Fibroblast of lung (primary cell): Measurements from ENCODE around the gene IFT57.

Source experiments
- EZH2 ChIP-seq: IDR thresholded peaks from 2 replicates; pipeline ENCODE4 v1.5.1; 2012; ENCODE audit warnings: low read length, control low read depth, mild to moderate bottlenecking; ENCODE audit errors: missing control alignments
- TF ChIP-seq, protein P1 (sequence below), 2 donors: IDR thresholded peaks in 1 of 2; conservative IDR thresholded peaks in 1 of 2; 1 replicate in 1 of 2; 2 replicates in 1 of 2; pipeline ENCODE4 v1.5.1; 2011 to 2012; ENCODE audit warnings: low read length in 2 of 2, control low read depth in 1 of 2, inconsistent platforms in 1 of 2, low read depth in 1 of 2, mild to moderate bottlenecking in 1 of 2

DNA sequence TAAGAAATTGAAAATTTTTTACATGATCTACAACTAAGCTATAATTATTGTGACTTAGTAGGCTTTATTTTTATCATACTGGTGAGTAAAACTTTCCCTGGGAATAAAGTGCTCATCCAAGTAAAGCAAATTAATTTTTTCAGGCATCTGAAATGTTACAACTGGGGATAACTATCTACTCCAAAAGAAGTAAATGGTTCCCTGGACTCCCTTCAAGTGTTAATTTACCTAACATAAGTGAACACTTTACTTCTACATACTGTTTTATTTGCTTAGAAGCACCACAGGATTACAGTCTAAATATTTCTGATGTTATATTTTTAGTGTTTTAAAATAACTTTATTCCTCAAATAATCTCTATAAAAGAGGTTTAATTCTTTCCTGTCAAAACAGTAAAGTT, 57.8 kb downstream of the IFT57 start:
- TF ChIP-seq, protein P1, sequence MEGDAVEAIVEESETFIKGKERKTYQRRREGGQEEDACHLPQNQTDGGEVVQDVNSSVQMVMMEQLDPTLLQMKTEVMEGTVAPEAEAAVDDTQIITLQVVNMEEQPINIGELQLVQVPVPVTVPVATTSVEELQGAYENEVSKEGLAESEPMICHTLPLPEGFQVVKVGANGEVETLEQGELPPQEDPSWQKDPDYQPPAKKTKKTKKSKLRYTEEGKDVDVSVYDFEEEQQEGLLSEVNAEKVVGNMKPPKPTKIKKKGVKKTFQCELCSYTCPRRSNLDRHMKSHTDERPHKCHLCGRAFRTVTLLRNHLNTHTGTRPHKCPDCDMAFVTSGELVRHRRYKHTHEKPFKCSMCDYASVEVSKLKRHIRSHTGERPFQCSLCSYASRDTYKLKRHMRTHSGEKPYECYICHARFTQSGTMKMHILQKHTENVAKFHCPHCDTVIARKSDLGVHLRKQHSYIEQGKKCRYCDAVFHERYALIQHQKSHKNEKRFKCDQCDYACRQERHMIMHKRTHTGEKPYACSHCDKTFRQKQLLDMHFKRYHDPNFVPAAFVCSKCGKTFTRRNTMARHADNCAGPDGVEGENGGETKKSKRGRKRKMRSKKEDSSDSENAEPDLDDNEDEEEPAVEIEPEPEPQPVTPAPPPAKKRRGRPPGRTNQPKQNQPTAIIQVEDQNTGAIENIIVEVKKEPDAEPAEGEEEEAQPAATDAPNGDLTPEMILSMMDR (conservative IDR thresholded peaks at IDR 0.05 in 1 of 2, IDR thresholded peaks at IDR 0.05 in 1 of 2; ENCODE audit: low read depth in 1 of 2, low read length in 2 of 2), result no peak
- TF ChIP-seq EZH2, result no peak
